SK-N-SH (cell line): Measurements from ENCODE around the gene PGAM2.

Experiments
- EP300 ChIP-seq, 2 experiments: IDR thresholded peaks; 2 replicates each; pipeline versions ENCODE4 v1.4.0 to v1.6.1; 2012; ENCODE audit warnings: borderline replicate concordance in 1 of 2, low read depth in 1 of 2, low read length in 1 of 2
- EZH2phosphoT487 ChIP-seq: fragments of 200-600 bp; sonication (generic); IDR thresholded peaks from 2 replicates; pipeline ENCODE4 v1.6.1; 2017; ENCODE audit warnings: low read depth, mixed run types, mild to moderate bottlenecking, antibody characterized with exemption, moderate library complexity, borderline replicate concordance
- GATA2 ChIP-seq: sonication (generic); formaldehyde crosslinking; IDR thresholded peaks from 2 replicates; pipeline ENCODE4 v1.5.0; 2020; ENCODE audit warnings: mild to moderate bottlenecking, missing genetic modification reagents
- NFIC ChIP-seq: IDR thresholded peaks from 2 replicates; pipeline ENCODE4 v1.4.0; 2012; ENCODE audit warnings: borderline replicate concordance
- POLR2AphosphoS5 ChIP-seq: IDR thresholded peaks from 2 replicates; pipeline ENCODE4 v1.6.1; 2012; ENCODE audit warnings: low read depth, low read length
- YY1 ChIP-seq: IDR thresholded peaks from 2 replicates; pipeline ENCODE4 v1.4.0; 2012; ENCODE audit warnings: low read depth, mild to moderate bottlenecking
- TF ChIP-seq, protein P1 (sequence below): fragments of 200-600 bp; sonication (generic); IDR thresholded peaks from 2 replicates; pipeline ENCODE4 v1.6.1; 2017; ENCODE audit warnings: antibody characterized with exemption, mild to moderate bottlenecking, moderate library complexity
- TF ChIP-seq, protein P2 (sequence below): fragments of 150-350 bp; IDR thresholded peaks from 2 replicates; pipeline ENCODE4 v1.6.1; 2017; ENCODE audit warnings: antibody characterized with exemption, low read length, low read depth, borderline replicate concordance
- TF ChIP-seq, protein P3 (sequence below): IDR thresholded peaks from 2 replicates; pipeline ENCODE4 v1.6.1; 2012; ENCODE audit warnings: mild to moderate bottlenecking, low read depth, low read length, moderate library complexity
- TF ChIP-seq, protein P4 (sequence below): IDR thresholded peaks from 2 replicates; pipeline ENCODE4 v1.4.0; 2012; ENCODE audit warnings: low read depth

DNA sequence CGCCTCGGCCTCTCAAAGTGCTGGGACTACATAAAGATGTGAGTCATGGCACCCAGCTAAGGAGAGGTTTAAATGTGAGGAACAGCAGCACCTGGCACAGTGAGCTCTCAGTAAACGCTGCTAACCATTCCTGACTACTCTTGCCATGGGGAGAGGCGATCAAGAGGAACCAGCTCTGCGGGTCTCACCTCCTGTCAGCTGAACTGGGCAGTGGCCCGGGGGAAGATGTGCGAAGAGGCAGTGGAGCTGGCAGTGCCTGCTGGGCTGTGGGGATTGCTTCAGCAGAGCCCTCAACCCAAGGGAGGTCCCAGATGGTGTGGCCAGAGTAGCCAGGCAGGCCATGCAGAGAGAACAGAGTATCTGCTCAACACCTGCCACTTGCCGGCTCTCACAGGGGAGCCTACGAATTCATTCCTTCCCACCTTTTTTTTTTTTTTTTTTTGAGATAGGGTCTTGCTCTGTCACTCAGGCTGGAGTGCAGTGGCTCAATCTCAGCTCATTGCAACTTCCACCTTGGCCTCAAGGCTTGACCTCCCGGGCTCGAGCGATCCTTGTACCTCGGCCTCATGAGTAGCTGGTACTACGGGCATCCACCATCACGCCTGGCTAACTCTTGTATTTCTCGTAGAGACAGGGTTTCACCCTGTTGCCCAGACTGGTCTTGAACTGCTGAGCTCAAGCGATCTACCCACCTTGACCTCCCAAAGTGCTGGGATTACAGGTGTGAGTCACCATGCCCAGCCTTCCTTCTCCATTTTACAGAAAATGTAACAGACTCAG lies 10.1 kb upstream of the PGAM2 start:
- TF ChIP-seq NFIC = no peak
- TF ChIP-seq YY1 = no peak
- TF ChIP-seq EZH2phosphoT487 = no peak
- TF ChIP-seq, protein P1, sequence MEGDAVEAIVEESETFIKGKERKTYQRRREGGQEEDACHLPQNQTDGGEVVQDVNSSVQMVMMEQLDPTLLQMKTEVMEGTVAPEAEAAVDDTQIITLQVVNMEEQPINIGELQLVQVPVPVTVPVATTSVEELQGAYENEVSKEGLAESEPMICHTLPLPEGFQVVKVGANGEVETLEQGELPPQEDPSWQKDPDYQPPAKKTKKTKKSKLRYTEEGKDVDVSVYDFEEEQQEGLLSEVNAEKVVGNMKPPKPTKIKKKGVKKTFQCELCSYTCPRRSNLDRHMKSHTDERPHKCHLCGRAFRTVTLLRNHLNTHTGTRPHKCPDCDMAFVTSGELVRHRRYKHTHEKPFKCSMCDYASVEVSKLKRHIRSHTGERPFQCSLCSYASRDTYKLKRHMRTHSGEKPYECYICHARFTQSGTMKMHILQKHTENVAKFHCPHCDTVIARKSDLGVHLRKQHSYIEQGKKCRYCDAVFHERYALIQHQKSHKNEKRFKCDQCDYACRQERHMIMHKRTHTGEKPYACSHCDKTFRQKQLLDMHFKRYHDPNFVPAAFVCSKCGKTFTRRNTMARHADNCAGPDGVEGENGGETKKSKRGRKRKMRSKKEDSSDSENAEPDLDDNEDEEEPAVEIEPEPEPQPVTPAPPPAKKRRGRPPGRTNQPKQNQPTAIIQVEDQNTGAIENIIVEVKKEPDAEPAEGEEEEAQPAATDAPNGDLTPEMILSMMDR = no peak
- TF ChIP-seq EP300 (IDR thresholded peaks at IDR 0.05; ENCODE audit: borderline replicate concordance in 1 of 2, low read depth in 1 of 2, low read length in 1 of 2) = no peak
- TF ChIP-seq POLR2AphosphoS5 = no peak
- TF ChIP-seq, protein P2, sequence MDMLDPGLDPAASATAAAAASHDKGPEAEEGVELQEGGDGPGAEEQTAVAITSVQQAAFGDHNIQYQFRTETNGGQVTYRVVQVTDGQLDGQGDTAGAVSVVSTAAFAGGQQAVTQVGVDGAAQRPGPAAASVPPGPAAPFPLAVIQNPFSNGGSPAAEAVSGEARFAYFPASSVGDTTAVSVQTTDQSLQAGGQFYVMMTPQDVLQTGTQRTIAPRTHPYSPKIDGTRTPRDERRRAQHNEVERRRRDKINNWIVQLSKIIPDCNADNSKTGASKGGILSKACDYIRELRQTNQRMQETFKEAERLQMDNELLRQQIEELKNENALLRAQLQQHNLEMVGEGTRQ = no peak
- TF ChIP-seq, protein P3, sequence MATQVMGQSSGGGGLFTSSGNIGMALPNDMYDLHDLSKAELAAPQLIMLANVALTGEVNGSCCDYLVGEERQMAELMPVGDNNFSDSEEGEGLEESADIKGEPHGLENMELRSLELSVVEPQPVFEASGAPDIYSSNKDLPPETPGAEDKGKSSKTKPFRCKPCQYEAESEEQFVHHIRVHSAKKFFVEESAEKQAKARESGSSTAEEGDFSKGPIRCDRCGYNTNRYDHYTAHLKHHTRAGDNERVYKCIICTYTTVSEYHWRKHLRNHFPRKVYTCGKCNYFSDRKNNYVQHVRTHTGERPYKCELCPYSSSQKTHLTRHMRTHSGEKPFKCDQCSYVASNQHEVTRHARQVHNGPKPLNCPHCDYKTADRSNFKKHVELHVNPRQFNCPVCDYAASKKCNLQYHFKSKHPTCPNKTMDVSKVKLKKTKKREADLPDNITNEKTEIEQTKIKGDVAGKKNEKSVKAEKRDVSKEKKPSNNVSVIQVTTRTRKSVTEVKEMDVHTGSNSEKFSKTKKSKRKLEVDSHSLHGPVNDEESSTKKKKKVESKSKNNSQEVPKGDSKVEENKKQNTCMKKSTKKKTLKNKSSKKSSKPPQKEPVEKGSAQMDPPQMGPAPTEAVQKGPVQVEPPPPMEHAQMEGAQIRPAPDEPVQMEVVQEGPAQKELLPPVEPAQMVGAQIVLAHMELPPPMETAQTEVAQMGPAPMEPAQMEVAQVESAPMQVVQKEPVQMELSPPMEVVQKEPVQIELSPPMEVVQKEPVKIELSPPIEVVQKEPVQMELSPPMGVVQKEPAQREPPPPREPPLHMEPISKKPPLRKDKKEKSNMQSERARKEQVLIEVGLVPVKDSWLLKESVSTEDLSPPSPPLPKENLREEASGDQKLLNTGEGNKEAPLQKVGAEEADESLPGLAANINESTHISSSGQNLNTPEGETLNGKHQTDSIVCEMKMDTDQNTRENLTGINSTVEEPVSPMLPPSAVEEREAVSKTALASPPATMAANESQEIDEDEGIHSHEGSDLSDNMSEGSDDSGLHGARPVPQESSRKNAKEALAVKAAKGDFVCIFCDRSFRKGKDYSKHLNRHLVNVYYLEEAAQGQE = no peak
- TF ChIP-seq GATA2 (CRISPR knock-in tag) = no peak
- TF ChIP-seq, protein P4, sequence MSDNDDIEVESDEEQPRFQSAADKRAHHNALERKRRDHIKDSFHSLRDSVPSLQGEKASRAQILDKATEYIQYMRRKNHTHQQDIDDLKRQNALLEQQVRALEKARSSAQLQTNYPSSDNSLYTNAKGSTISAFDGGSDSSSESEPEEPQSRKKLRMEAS = no peak
